ENCODE measurements around the gene GAK.

GAK gene

DNA sequence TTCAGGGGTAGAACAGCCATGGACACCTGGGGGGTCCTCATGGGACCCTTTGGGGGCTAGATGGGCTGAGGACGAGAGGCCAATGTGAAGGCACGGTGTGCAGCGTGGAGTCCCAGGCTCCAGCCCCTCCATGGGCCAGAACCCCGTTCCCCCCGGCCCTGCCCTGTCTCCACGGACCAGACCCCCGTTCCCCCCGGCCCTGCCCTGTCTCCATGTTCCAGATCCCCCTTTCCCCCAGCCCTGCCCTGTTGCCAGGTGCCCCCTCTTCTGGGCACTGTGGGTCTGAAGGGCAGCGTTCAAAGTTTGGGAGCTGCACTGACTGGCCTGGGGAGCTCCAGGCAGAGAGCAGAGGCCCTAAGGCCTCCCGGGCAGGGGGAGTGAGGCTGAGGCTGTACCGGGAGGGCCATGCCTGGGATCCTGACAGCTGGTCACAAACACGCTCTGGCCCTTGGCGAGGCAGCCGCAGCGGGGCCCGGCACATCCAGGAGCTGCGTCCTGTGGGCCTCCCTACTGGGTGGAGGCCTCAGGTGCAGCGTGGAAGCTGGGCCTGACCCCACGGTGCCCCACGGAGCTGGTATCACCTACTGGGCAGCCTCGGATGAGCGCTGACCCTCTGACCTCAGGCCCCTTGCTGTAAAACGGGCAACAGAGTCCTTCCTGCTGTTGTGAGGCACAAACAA is 32.4 kb upstream of the GAK start:
- no peak for DNase-seq (ENCODE audit: low read depth in 3 of 3)

- no peak for DNase-seq (ENCODE audit: low read depth in 3 of 3)
These were observed 31.4 kb upstream of the GAK start for GRCh38 chr4:963276-964225.

DNA sequence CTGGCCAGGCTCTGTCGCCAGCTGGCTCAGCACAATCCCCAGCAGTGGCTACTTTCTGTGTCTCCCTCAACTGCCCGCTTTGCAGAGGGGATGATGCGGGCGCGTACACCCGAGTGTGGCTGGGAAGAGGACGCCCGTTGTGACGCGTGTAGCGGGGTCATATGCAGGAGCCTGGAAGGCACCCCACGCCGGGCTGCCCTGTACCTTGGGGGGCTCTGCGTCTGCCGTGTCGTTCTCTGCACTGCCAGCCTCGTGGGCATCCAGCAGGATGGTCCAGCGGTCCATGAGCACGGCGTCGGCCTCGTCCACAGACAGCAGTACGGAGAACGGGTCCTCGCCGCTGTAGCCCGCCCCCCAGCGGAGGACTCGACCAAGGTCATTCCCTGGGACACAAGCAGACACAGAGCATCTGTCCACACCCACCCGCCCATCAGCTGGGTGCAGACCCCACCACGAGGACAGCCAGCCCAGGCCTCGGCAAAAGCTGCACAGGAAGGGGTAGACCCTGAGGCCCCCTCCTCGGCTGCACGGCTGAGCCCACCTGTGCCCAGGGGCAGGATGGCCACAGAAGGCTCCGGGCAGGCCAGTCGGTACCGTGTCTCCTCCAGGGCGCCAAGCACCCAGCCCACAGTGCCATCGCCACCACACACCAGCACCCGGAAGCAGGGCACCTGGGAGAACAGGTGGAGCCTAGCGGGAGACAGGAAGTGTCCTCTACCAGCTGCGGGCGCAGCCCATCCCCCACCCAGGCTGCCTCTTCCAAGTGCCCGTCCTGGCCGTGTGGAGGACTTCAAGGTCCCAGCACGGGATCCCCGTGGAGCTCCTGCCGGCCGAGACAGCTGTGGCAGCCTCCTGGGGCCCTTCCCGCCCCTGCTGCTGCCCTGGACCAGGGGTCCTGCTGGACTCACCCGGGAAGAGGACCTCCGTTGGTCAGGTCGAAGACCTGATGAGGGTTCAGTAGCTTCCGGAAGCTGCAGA is 30.4 kb upstream of the GAK start:
- no peak for DNase-seq (ENCODE audit: low read depth in 3 of 3)

DNA sequence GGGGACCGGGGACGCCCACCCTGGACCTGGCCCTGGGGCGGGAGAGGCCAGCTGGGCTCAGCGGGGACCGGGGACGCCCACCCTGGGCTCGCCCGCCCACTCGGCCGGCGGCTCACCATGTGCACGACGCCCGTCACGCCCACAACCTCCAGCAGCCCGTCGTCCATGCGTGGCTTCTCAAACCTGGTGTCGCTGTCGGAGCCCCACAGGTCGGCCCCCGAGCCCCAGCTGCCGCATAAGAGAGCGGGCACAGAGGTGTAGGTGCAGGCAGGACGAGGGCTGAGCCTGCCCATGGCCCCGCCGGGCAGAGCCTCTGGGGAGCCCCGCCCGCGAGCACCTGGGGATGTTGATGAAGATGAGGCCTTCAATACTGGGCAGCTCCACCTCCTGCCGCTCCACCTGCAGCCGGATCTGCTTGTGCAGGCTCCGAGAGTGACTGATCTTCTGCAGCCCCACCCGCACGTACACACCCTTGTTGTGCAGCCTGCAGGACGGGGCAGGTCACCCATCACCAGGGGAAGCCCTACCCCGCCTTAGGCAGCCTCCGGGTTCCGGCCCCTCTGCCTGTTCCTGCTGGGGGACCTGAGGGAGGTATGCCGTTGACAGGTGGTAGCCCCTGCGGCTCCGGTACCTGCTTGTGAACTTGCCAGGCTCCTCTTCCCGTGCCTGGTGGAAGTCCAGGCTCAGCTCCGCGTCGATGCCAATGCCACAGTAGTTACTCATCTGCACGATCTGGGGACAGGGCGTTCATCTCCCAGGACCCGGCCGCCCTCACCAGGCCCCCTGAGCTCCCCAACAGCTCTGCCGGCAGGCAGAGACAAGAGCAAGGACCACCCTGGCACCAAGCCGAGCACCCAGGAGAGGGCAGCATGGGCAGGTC is 29.5 kb upstream of the GAK start:
- no peak for DNase-seq (ENCODE audit: low read depth in 3 of 3)

- no peak for DNase-seq (ENCODE audit: low read depth in 3 of 3)
These were observed 28.7 kb upstream of the GAK start for GRCh38 chr4:960636-961350.

DNA sequence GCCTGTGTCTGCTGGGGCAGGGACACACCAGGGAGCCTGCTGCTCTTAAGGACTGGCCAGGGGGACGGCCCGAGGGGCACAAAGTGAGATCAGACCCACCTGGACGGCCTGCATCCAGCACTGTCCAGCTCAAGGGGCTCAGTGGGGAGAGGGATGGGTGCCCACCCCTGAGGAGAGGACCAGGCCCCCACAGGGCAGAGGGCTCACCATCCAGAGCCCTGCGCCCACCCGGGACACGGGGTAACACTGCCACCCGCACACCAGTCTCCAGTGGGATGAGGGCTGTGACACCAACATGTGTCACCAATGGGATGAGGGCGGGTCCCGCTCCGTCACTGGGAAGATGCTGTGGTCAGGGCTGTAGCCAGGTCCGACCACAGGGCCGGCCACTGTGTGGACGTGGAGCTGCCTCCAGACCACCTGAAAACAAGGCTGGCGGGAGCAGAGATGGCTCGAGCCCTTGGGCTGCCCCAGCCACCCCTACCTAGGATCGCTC is 28.1 kb upstream of the GAK start:
- no peak for DNase-seq (ENCODE audit: low read depth in 3 of 3)

- DNase-seq (ENCODE audit: low read depth in 3 of 3) = no peak
These were observed 27.4 kb upstream of the GAK start for GRCh38 chr4:959338-960139.

GRCh38 chr4:958696-959337 is 26.7 kb upstream of the GAK start:
- DNase-seq (ENCODE audit: low read depth in 3 of 3) = no peak

DNA sequence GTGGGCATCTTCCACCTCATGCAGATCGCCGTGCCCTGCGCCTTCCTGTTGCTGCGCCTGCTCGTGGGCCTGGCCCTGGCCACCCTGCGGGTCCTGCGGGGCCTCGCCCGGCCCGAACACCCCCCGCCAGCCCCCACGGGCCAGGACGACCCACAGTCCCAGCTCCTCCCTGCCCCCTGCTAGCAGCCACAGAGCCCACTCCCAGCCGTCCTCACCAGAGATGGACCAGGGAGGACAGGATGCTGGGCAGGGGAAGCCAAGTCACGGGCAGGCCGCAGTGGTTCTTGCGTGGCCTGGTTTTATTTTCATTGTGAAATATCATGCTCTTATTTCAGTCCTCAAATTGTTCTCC is 26.2 kb upstream of the GAK start:
- DNase-seq (ENCODE audit: low read depth in 3 of 3) = no peak

DNA sequence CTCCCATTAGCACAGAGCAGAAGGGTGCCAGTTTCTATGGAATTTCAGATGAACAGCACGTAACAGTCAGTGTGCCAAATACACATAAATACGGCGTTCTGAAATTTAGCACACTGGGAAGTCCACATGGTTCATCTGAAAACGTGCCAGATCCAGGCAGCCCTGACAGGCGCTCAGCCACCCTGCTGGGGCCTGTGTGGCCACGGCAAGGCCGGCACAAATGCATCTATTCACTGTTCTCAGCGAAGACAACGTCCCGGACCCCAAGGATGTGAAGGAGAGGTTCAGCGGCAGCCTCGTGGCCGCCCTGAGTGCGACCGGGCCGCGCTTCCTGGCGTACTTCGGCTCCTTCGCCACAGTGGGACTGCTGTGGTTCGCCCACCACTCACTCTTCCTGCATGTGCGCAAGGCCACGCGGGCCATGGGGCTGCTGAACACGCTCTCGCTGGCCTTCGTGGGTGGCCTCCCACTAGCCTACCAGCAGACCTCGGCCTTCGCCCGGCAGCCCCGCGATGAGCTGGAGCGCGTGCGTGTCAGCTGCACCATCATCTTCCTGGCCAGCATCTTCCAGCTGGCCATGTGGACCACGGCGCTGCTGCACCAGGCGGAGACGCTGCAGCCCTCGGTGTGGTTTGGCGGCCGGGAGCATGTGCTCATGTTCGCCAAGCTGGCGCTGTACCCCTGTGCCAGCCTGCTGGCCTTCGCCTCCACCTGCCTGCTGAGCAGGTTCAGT is 25.6 kb upstream of the GAK start:
- DNase-seq (ENCODE audit: low read depth in 3 of 3) = no peak

DNA sequence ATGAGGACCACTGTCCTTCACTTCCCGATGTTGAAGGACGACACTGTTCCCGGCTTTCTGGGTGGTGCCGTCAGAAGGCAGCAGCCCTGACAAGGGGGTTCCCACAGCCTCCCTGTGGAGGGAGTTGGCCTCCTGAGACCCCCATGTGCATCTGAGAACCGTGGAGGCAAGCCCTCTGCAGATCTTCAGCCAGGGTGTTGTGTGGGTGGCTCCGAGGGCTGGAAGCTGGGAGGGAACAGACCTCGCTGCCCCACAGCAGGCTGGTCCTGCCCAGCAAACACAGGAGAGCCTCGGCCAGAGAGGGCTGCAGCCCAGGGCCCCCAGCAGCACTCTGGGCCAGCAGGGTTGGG is 25.1 kb upstream of the GAK start:
- no peak for DNase-seq (ENCODE audit: low read depth in 3 of 3)

GRCh38 chr4:956531-957230 is 24.6 kb upstream of the GAK start:
- DNase-seq (ENCODE audit: low read depth in 3 of 3) = no peak

DNA sequence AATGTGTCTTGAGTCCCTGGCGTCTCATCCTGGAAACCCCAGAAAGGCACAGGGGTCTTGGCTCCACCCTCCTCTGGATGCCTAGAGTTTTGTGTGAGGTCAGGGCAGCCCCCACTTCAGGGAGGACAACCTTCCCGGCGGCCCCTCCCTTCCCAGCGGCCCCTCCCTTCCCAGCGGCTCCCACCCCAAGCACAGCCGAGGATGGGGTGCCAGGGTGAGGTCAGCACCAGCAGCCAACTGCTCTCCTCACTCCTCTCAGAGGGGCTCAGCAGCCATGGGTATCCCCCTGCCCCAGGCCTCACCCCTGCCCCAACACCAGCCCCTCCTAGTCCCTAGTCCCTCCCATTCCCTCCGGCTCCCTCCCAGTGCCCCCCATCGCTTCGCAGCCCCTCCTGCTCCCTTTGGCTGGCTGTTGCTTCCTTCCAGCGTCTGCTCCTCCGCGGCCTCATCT is 23.8 kb upstream of the GAK start:
- no peak for DNase-seq (ENCODE audit: low read depth in 3 of 3)

GRCh38 chr4:955161-955921 is 23.2 kb upstream of the GAK start:
- DNase-seq (ENCODE audit: low read depth in 3 of 3) = no peak

DNA sequence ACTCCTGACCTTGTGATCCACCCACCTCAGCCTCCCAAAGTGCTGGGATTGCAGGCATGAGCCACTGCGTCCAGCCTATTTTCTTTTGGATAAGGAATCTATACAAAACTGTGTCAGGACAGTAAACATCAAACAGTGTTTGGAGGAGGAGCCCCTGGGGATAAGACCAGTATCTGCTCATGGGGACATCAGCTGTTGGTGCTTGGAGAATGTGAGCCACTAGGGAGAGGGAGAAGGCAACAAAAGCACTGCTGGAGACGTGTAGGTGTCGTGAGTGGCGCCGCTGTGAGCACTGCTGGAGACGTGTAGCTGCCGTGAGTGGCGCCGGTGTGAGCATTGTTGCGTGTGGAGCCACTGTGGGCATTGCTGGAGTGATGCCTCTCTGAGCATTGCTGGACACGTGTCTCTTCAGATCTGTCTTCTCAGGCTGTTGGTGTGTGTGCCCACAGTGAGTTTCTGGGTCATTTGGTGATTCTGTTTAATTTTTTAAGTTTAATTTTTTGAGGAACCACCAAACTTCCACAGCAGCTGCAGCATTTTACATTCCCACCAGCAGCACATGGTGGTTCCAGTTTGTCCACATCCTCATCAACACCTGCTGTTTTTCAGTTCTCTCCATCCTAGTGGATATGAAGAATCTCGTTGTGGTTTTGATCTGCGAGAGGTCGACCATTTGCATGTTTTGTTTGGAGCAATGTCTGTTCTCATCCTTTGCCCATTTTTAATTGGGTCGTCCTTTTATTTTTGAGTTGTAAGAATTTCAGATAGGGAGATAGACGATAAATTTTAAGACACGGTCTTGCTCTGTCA is 22.3 kb upstream of the GAK start:
- no peak for DNase-seq (ENCODE audit: low read depth in 3 of 3)

GRCh38 chr4:953574-953915 is 21.4 kb upstream of the GAK start:
- no peak for DNase-seq (ENCODE audit: low read depth in 3 of 3)

Measured in stimulated activated CD4-positive, alpha-beta T cell treated with anti-CD3 and anti-CD28 coated beads, TNF-alpha, amount 100 ng/mL, for 4 hours (primary cell).